Sigmoid colon (tissue), 7 donors: ENCODE measurements around the gene EHD4. TPM values are rescaled to one million over a fixed set of nuclear protein-coding genes. Genes with fewer than 3 reads are reported as not detected.

ENCODE experiments used
- DNase-seq: peaks from one replicate; pipeline ENCODE4 v3.0.0-alpha.2; 2019
- H3K27ac ChIP-seq, 4 donors: fragments of 200-600 bp; sonication (generic); one replicate each; pipeline ENCODE4 v1.5.1; 2016 to 2019; ENCODE audit warnings: mild to moderate bottlenecking in 1 of 4
- H3K27me3 ChIP-seq, 3 donors: fragments of 200-600 bp; sonication (generic); one replicate each; pipeline ENCODE4 v1.5.1; 2019; ENCODE audit warnings: mild to moderate bottlenecking in 1 of 3
- H3K36me3 ChIP-seq, 4 donors: fragments of 200-600 bp; sonication (generic); one replicate each; pipeline ENCODE4 v1.5.1; 2016 to 2019
- H3K4me1 ChIP-seq, 4 donors: fragments of 200-600 bp; sonication (generic); one replicate each; pipeline ENCODE4 v1.5.1; 2017 to 2019
- H3K4me3 ChIP-seq, 4 donors: fragments of 200-600 bp; sonication (generic); one replicate each; pipeline ENCODE4 v1.5.1; 2017 to 2019; ENCODE audit warnings: mild to moderate bottlenecking in 2 of 4, moderate library complexity in 1 of 4
- H3K9me3 ChIP-seq, 4 donors: fragments of 200-600 bp in 3 of 4; sonication (generic) in 3 of 4; one replicate each; pipeline versions ENCODE4 v1.5.1 to v1.6.1; 2013 to 2019
- CTCF ChIP-seq, 4 experiments: fragments of 450-650 bp in 3 of 4; fragments of 200-600 bp in 1 of 4; IDR thresholded peaks; one replicate each; pipeline ENCODE4 v1.5.1; 2016 to 2019; ENCODE audit warnings: antibody characterized with exemption in 4 of 4, mild to moderate bottlenecking in 3 of 4, moderate library complexity in 2 of 4
- EP300 ChIP-seq, 4 donors: sonication (generic); formaldehyde crosslinking; IDR thresholded peaks; one replicate each; pipeline ENCODE4 v1.6.1; 2017; ENCODE audit warnings: antibody characterized with exemption in 4 of 4
- POLR2A ChIP-seq, 2 donors: fragments of 450-650 bp; IDR thresholded peaks; one replicate each; pipeline ENCODE4 v1.6.1; 2016; ENCODE audit warnings: antibody characterized with exemption in 2 of 2, mild to moderate bottlenecking in 2 of 2, moderate library complexity in 2 of 2
- POLR2AphosphoS5 ChIP-seq, 4 donors: sonication (generic); formaldehyde crosslinking; IDR thresholded peaks; one replicate each; pipeline ENCODE4 v1.6.1; 2017; ENCODE audit warnings: antibody characterized with exemption in 4 of 4
- WGBS, 2 donors: extraction: QIAGEN DNeasy Blood & Tissue Kit; methylation state at CpG; one replicate each; pipeline ENCODE4 v1.1.7; 2013; 5-methylcytosine and 5-hydroxymethylcytosine counted together
- intact Hi-C: fragments of 100-400 bp; cut with DNase I; formaldehyde crosslinking; loops from one replicate; pipeline ENCODE4 v1.15.1; 2023
- polyA plus RNA-seq, 3 donors: library from polyadenylated mRNA; stranded (reverse); fragments of 200-250 nt; gene quantifications; one replicate each; pipeline ENCODE4 v1.2.3, GENCODE V29; 2013
- total RNA-seq, 4 donors: library from RNA; depleted of rRNA; stranded (reverse); fragments of >200 nt; gene quantifications; one replicate each; pipeline ENCODE4 v1.1.0, GENCODE V29; 2016
- donor health status: healthy with polysubstance abuse.
- donor health status: Bipolar disorder and iron deficiency.
- donor health status: healthy.

Gene EHD4
- total and polyA plus RNA-seq, 7 donors = 8.9 to 37.0 (median 13.0) TPM

GRCh38 chr15:41941644-41942415 is 30.5 kb downstream of the EHD4 start:
- intact Hi-C loops = no loop called here
- H3K9me3 ChIP-seq = no peaks in the 10 kb centered on the region
- no peak overlapping the region for H3K4me3 ChIP-seq
- no peaks in the 10 kb centered on the region for H3K27me3 ChIP-seq
- WGBS, 2 donors = 92 to 94% methylated on average over 22 of the region's 22 CpGs
- H3K36me3 ChIP-seq = no peaks in the 10 kb centered on the region
- no peak overlapping the region for H3K27ac ChIP-seq
- DNase-seq = no peak
- no peak for TF ChIP-seq POLR2A (IDR thresholded peaks at IDR 0.05)
- no peak for TF ChIP-seq POLR2AphosphoS5 (IDR thresholded peaks at IDR 0.05)
- no peak for TF ChIP-seq EP300 (IDR thresholded peaks at IDR 0.05)
- TF ChIP-seq CTCF (IDR thresholded peaks at IDR 0.05) = no peak
- peaks cover 0 to 29% (median 18%) of the 10 kb centered on the region in 4 donors for H3K4me1 ChIP-seq

- Histone ChIP-seq H3K27me3 (no peaks in the 10 kb centered on the region), H3K4me1 (peaks cover 0 to 22% (median 18%) of the 10 kb centered on the region in 4 donors), H3K9me3 (no peaks in the 10 kb centered on the region), H3K36me3 (no peaks in the 10 kb centered on the region), H3K4me3 (no peak overlapping the region), H3K27ac (peak overlapping the region in 1 of 4 donors; percentile 2)
- no peak for TF ChIP-seq CTCF (IDR thresholded peaks at IDR 0.05)
- TF ChIP-seq POLR2A (IDR thresholded peaks at IDR 0.05) = no peak
- no peak for TF ChIP-seq EP300 (IDR thresholded peaks at IDR 0.05)
- no peak for TF ChIP-seq POLR2AphosphoS5 (IDR thresholded peaks at IDR 0.05)
- intact Hi-C loops = no loop called here
- 78 to 84% methylated on average over 13 of the region's 13 CpGs for WGBS, 2 donors
- DNase-seq = no peak
These were observed 31.9 kb downstream of the EHD4 start for GRCh38 chr15:41940441-41940857.

DNA sequence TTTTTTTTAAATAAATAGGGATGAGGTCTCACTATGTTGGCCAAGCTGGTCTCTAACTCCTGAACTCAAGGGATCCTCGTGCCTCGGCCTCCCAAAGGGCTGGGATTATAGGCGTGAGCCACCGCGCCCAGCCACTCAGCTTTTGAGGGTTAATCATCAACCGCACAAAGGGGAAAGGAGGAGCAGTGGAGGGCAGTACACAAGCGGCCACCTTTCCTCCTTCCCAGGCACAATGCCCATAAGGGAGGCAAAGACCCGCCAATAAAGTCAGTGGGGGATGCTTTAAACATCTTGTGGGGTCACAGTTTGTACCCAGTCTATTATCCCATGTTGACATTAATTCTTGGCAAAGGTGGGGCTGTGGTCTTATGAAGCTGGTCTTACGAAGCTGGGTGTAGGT is 32.4 kb downstream of the EHD4 start:
- WGBS, 2 donors = 72 to 87% methylated on average over 9 of the region's 9 CpGs
- no peaks in the 10 kb centered on the region for H3K27me3 ChIP-seq
- no peak overlapping the region for H3K4me3 ChIP-seq
- H3K4me1 ChIP-seq = peaks cover 0 to 19% (median 15%) of the 10 kb centered on the region in 4 donors
- no peak for DNase-seq
- no peaks in the 10 kb centered on the region for H3K9me3 ChIP-seq
- TF ChIP-seq POLR2AphosphoS5 (IDR thresholded peaks at IDR 0.05) (no peak), EP300 (IDR thresholded peaks at IDR 0.05) (no peak), POLR2A (IDR thresholded peaks at IDR 0.05) (no peak), CTCF (IDR thresholded peaks at IDR 0.05) (no peak)
- no peaks in the 10 kb centered on the region for H3K36me3 ChIP-seq
- peak overlapping the region in 1 of 4 donors; percentile 2 for H3K27ac ChIP-seq
- intact Hi-C loops = no loop called here

- Histone ChIP-seq H3K27ac (peak overlapping the region; percentile 37 to 67 (median 54)), H3K36me3 (no peaks in the 10 kb centered on the region), H3K27me3 (no peaks in the 10 kb centered on the region), H3K4me1 (peaks cover 0 to 4% (median 0%) of the 10 kb centered on the region in 4 donors), H3K4me3 (no peak overlapping the region), H3K9me3 (no peaks in the 10 kb centered on the region)
- no peak for TF ChIP-seq POLR2AphosphoS5 (IDR thresholded peaks at IDR 0.05)
- TF ChIP-seq POLR2A (IDR thresholded peaks at IDR 0.05) = no peak
- no peak for TF ChIP-seq CTCF (IDR thresholded peaks at IDR 0.05)
- no peak for TF ChIP-seq EP300 (IDR thresholded peaks at IDR 0.05)
- DNase-seq = no peak
- 61 to 83% methylated on average over 4 of the region's 4 CpGs for WGBS, 2 donors
- intact Hi-C loops = no loop called here
These were observed 34.8 kb downstream of the EHD4 start for GRCh38 chr15:41937568-41937923.
